ENCODE results near the gene NKD2.

NKD2 gene

DNA sequence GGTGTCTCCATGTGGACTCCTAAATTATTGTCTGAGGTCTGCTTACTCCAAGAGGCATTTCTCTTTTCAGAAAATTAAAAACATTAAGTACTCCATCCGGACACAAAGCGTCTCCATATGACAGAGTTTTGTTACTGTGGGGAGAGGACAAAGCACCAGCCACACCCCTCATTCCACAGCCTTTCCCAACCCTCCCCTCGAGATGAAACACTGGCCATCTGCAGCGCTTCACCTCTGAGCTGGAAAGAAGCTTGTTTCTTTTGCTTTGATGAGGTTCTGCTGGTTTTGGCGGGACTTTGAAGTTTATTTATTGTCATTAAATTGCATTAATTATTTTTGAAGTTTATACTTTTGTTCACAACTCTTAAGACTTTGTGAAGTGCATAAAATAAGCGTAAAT, 27.6 kb upstream of the NKD2 start:
- no peak for TF ChIP-seq ZFX (IDR thresholded peaks at IDR 0.05)
- TF ChIP-seq, protein P1, sequence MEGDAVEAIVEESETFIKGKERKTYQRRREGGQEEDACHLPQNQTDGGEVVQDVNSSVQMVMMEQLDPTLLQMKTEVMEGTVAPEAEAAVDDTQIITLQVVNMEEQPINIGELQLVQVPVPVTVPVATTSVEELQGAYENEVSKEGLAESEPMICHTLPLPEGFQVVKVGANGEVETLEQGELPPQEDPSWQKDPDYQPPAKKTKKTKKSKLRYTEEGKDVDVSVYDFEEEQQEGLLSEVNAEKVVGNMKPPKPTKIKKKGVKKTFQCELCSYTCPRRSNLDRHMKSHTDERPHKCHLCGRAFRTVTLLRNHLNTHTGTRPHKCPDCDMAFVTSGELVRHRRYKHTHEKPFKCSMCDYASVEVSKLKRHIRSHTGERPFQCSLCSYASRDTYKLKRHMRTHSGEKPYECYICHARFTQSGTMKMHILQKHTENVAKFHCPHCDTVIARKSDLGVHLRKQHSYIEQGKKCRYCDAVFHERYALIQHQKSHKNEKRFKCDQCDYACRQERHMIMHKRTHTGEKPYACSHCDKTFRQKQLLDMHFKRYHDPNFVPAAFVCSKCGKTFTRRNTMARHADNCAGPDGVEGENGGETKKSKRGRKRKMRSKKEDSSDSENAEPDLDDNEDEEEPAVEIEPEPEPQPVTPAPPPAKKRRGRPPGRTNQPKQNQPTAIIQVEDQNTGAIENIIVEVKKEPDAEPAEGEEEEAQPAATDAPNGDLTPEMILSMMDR (conservative IDR thresholded peaks at IDR 0.05) = no peak

DNA sequence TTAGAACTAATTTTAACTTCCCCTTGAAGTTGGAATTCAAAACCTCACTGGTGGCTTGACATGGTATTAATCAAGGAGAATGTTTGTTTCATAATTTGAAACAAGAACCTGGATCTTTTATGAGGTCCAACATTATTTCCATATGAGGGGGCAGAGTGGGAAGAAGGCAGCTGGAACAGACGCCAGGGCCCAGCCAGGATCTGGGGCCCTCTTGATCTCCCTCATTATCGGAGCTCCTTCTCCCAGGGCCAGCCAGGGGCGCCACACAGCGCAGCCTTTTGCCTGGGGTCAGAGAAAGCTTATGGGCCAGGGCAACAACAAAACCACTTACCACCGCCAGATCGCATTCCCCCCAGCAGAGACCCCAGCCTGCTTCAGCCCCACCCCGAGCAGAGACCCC, 27.1 kb upstream of the NKD2 start:
- TF ChIP-seq, protein P1 (conservative IDR thresholded peaks at IDR 0.05) = no peak
- TF ChIP-seq ZFX (IDR thresholded peaks at IDR 0.05) = no peak
- no peak overlapping the region for H3K27ac ChIP-seq

More for the DNA sequence above, 27.6 kb upstream of the NKD2 start:
- no peak overlapping the region for H3K27ac ChIP-seq

DNA sequence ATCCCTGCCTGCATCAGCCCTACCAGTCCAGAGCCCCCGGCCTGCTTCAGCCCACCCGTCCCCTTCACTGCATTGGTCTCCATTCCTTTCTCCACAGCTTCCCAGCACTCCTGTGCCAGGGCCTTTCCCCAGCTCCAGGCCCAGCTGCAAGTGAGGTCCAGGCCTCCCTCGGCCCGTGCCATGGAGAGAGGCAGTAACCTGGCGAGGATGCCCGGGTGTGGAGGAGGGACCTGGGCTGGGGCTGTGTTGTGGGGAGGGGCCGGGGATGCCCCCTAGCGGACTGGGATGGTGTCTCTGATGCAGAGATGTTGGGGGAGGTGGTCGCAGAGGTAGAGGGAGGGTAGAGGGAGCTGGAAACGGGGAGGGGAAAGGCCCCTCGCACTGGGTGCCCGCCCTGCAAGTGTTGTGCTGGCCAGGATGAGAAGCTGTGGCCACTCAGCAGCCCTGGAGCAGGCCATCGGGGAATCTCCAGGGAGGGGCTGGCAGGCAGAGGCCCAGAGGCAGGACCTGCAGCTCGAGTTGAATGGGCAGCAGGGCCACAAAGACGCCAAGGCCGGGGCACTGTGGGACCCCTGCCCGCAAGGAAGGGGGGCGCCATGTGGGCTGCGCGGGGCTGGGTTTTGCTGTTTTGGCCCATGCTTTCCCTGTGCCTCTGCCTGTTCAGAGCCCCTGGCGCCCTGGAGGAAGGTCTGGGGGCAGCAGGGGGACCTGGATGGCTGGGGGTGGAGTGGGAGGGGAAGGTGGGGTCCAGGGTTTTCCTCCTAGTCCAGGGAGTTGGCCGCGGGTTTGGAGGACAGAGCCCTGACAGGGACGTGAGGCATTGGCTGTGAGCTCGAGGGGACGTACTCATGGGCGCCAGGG, 26.0 kb upstream of the NKD2 start:
- no peak overlapping the region for H3K27ac ChIP-seq
- no peak for TF ChIP-seq ZFX (IDR thresholded peaks at IDR 0.05)
- TF ChIP-seq, protein P1 (conservative IDR thresholded peaks at IDR 0.05) = peak; percentile 61

DNA sequence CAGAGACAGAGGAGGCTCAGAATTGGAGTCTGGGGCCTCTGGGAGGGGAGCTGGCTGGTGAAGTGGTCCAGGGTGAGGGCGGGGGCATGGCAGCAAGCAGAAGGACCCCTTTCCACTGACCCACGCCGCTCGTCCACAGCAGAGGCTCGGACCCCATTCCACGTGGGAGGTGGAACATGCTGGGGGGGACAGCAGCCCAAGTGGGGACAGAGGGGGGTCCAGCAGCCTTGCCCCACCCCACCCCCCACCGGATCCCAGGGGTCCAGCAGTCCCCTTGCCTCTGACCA, 25.4 kb upstream of the NKD2 start:
- H3K27ac ChIP-seq = no peak overlapping the region
- TF ChIP-seq ZFX (IDR thresholded peaks at IDR 0.05) = no peak
- TF ChIP-seq, protein P1 (conservative IDR thresholded peaks at IDR 0.05) = no peak

DNA sequence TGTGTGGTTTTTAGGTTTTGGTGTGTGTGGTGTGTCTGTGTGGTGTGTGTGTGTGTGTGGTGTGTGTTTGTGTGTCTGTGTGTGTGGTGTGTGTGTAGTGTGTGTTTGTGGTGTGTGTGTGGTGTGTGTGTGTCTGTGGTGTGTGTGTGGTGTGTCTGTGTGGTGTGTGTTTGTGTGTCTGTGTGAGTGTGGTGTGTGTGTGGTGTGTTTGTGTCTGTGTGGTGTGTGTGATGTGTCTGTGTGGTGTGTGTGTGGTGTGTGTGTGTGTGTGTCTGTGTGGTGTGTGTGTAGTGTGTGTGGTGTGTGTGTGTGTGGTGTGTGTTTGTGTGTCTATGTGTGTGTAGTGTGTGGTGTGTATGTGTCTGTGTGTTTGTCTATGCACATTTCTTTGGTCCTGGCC, 25.0 kb upstream of the NKD2 start:
- TF ChIP-seq, protein P1 (conservative IDR thresholded peaks at IDR 0.05) = no peak
- TF ChIP-seq ZFX (IDR thresholded peaks at IDR 0.05) = no peak
- H3K27ac ChIP-seq = no peak overlapping the region

DNA sequence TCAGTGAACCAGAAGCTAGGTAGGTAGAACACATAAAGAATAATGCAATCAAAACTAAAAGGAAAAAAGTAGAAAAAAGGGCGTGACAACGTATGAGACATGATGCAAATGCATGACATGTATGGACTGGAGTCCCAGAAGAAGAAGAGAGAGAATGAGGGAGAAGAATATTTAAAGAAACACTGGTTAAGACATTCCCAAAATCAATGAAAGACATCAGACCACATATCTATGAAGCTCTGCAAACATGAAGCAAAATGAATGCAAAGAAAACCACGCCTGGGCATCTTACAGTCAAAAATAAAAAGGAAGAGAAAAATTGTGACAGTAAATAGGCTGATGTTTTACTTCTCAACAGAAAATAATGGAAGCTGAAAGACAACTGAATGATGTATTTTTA, 23.8 kb upstream of the NKD2 start:
- TF ChIP-seq, protein P1 (conservative IDR thresholded peaks at IDR 0.05) = no peak
- no peak for TF ChIP-seq ZFX (IDR thresholded peaks at IDR 0.05)
- no peak overlapping the region for H3K27ac ChIP-seq

DNA sequence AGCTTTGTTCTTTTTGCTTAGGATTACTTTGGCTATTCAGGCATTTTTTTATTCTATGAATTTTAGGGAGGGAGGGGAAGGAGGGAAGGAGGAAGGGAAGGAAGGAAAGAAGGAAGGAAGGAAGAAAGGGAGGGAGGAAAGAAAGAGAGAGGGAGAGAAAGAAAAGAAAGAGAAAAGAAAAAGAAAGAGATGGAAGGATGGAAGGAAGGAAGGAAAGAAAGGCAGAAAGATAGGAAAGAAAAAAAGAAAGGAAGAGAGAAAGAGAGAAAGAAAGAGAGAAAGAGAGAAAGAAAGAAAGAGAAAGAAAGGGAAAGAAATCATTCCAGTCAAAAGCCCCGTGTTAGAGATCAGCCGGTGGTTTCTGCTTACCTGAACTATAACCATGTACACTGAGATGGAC, 20.8 kb upstream of the NKD2 start:
- TF ChIP-seq ZFX (IDR thresholded peaks at IDR 0.05) = no peak
- TF ChIP-seq, protein P1 (conservative IDR thresholded peaks at IDR 0.05) = no peak
- H3K27ac ChIP-seq = no peak overlapping the region

Data from C4-2B (cell line).